Measurements from ENCODE around the gene FBXO22.

DNA sequence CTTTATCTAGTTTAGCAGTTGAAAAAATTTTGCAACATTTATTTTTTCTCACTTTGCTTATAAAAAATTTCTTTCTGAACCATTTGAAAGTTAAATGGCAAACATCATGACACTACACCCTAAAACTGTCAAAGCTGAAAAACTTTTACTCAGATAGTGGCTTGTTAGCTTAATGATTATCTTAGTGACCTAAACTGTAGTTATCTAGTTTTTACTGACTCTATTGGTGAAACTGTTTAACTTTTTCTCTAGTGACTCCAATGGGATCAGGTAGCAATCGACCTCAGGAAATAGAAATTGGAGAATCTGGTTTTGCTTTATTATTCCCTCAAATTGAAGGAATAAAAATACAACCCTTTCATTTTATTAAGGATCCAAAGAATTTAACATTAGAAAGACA is 13.3 kb downstream of the FBXO22 start:
- TF ChIP-seq POLR2A (IDR thresholded peaks at IDR 0.05) (no peak), CTCF (IDR thresholded peaks at IDR 0.05) (no peak)

Data from upper lobe of left lung (tissue), 4 donors.